PC-3 (cell line): ENCODE measurements around the gene POLR3E. TPM values are rescaled to one million over a fixed set of nuclear protein-coding genes. Genes with fewer than 3 reads are reported as not detected.
"Not testable (repeated sequence)": the region's sequence is repeated elsewhere in the genome, so short reads cannot be mapped to it uniquely, and the experiment has no call there.

Source experiments
- ATAC-seq: fragments of 200-7000 bp; cut with Tn5 transposase; 2 replicates; pipeline ENCODE4 v1.9.1; 2020; ENCODE audit warnings: mild to moderate bottlenecking, moderate library complexity
- BruUV-seq: library from RNA; stranded (reverse); fragments of 400-500 nt; replicated peaks from 2 replicates; lab custom pipeline; 2021; lab: Mats Ljungman, UMichigan
- CTCF ChIA-PET: fragments of 300-600 bp; sonication (Branson Sonifier 250); formaldehyde crosslinking; loops from one replicate; lab custom pipeline; 2022; ENCODE audit warnings: antibody characterized with exemption; lab: Charles Lee
- POLR2A ChIA-PET: fragments of 300-600 bp; sonication (Branson Sonifier 250); formaldehyde crosslinking; loops from one replicate; lab custom pipeline; 2022; ENCODE audit warnings: antibody characterized with exemption; ENCODE audit not compliant: unreplicated experiment; lab: Charles Lee
- DNase-seq: peaks from one replicate; pipeline ENCODE4 v3.0.0-alpha.2; 2015
- H2AFZ ChIP-seq: fragments of 300-600 bp; sonication (generic); 2 replicates; pipeline ENCODE4 v1.6.0; 2016; ENCODE audit warnings: antibody characterized with exemption, low read length
- H3F3A ChIP-seq: fragments of 300-600 bp; sonication (generic); one replicate; pipeline ENCODE4 v1.6.0; 2017; ENCODE audit warnings: antibody characterized with exemption, low read length, control low read depth, mild to moderate bottlenecking; ENCODE audit not compliant: unreplicated experiment
- H3K27ac ChIP-seq: fragments of 300-600 bp; sonication (generic); 2 replicates; pipeline ENCODE4 v1.5.1; 2016; ENCODE audit warnings: mild to moderate bottlenecking, low read length
- H3K27me3 ChIP-seq: fragments of 300-600 bp; sonication (generic); 2 replicates; pipeline ENCODE4 v1.6.1; 2016; ENCODE audit warnings: low read length, mixed read lengths
- H3K36me3 ChIP-seq: fragments of 300-600 bp; sonication (generic); 2 replicates; pipeline ENCODE4 v1.6.1; 2016; ENCODE audit warnings: low read depth, mixed run types, low read length, mixed read lengths
- H3K4me1 ChIP-seq: fragments of 300-600 bp; sonication (generic); 2 replicates; pipeline ENCODE4 v1.5.1; 2016; ENCODE audit warnings: low read length; ENCODE audit not compliant: insufficient read depth
- H3K4me2 ChIP-seq: fragments of 300-600 bp; sonication (generic); 2 replicates; pipeline ENCODE4 v1.6.0; 2016; ENCODE audit warnings: low read length
- H3K4me3 ChIP-seq: fragments of 300-600 bp; sonication (generic); 2 replicates; pipeline ENCODE4 v1.5.1; 2016; ENCODE audit warnings: mild to moderate bottlenecking, low read length, mixed read lengths
- H3K79me2 ChIP-seq: fragments of 300-600 bp; sonication (generic); 2 replicates; pipeline ENCODE4 v1.6.1; 2017; ENCODE audit warnings: low read length, mixed read lengths
- H3K9ac ChIP-seq: fragments of 300-600 bp; sonication (generic); 2 replicates; pipeline ENCODE4 v1.6.0; 2016; ENCODE audit warnings: mild to moderate bottlenecking, low read length
- H3K9me2 ChIP-seq: fragments of 300-600 bp; sonication (generic); replicated peaks from 2 replicates; pipeline ENCODE4 v1.6.1; 2016; ENCODE audit warnings: mixed run types, low read length, mixed read lengths
- H3K9me3 ChIP-seq: fragments of 300-600 bp; sonication (generic); 2 replicates; pipeline ENCODE4 v1.6.1; 2016; ENCODE audit warnings: low read length, mixed read lengths
- H4K20me1 ChIP-seq: fragments of 300-600 bp; sonication (generic); 2 replicates; pipeline ENCODE4 v1.6.1; 2016; ENCODE audit warnings: low read length, mixed read lengths
- EZH2 ChIP-seq: fragments of 300-600 bp; sonication (generic); IDR thresholded peaks from one replicate; pipeline ENCODE4 v1.6.1; 2017; ENCODE audit warnings: antibody characterized with exemption, mild to moderate bottlenecking, low read length; ENCODE audit not compliant: unreplicated experiment
- EZH2phosphoT487 ChIP-seq: fragments of 300-600 bp; sonication (generic); IDR thresholded peaks from 2 replicates; pipeline ENCODE4 v1.6.1; 2018; ENCODE audit warnings: mild to moderate bottlenecking, antibody characterized with exemption, low read length, borderline replicate concordance
- intact Hi-C: fragments of 100-400 bp; cut with micrococcal nuclease; formaldehyde crosslinking; loops from 2 replicates; pipeline ENCODE4 v1.9.0; 2023
- total RNA-seq: library from RNA; depleted of rRNA; stranded (reverse); fragments of >200 nt; gene quantifications from 2 replicates; pipeline ENCODE4 v1.2.3, GENCODE V29; 2014
- TF ChIP-seq, protein P1 (sequence below): fragments of 300-600 bp; sonication (generic); conservative IDR thresholded peaks from 2 replicates; pipeline ENCODE4 v1.5.1; 2017; ENCODE audit warnings: antibody characterized with exemption, low read depth, mild to moderate bottlenecking, low read length

POLR3E gene
- total RNA-seq, 1 experiment from 2014 or later, result 48.8 TPM

DNA sequence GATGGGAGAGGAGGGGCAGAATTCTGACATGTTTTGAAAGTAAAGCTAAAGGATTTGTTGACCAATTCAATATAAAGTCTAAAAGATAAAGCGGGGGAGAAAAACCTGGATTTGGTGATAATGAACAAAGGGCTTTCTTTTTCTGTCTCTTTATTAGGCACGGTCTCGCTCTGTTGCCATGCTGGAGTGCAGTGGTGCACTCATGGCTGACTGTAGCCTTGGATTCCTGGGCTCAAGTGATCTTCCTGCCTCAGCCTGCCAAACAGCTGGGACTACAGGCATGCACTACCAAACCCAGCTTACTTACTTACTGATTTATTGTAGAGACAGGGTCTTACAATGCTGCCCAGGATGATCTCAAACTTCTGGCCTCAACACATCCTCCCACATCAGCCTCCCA, 69.7 kb downstream of the POLR3E start:
- H2AFZ ChIP-seq, result no peak overlapping the region

DNA sequence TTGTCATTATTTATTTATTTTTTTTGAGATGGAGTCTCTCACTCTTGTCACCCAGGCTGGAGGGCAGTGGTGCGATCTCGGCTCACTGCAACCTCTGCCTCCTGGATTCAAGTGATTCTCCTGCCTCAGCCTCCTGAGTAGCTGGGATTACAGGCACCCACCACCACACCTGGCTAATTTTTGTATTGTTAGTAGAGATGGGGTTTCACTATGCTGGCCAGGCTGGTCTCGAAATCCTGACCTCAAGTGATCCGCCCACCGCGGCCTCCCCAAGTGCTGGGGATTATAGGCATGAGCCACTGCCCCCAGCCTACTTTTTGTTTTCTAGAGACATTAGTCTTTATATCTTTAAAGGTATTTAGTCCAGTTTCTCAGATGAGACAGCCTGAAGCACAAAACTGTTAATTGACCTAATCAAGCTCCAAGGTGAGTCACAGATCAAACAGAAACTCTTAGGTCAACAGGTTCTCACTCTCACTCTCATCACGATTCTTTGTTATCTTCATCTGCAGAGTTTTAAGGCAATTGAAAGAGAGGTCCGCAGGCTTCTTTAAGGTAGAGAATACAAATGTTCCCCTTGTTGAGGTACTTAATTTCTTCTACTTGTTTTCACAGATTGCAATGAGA, 71.1 kb downstream of the POLR3E start:
- H3K4me2 ChIP-seq, H3K9me3 ChIP-seq, H3K36me3 ChIP-seq, H3K27ac ChIP-seq, H3K9ac ChIP-seq, BruUV-seq, CTCF ChIA-PET, POLR2A ChIA-PET, H3K4me3 ChIP-seq, H3K9me2 ChIP-seq, intact Hi-C loops, H3F3A ChIP-seq, DNase-seq, H3K27me3 ChIP-seq, ATAC-seq, H2AFZ ChIP-seq: not testable (repeated sequence)
- H4K20me1 ChIP-seq, result peaks cover 19% of the 10 kb centered on the region
- H3K4me1 ChIP-seq, result peaks cover 39% of the 10 kb centered on the region
- peaks cover 86% of the 10 kb centered on the region for H3K79me2 ChIP-seq

More for the DNA sequence above, 69.7 kb downstream of the POLR3E start:
- ATAC-seq (no peak), DNase-seq (no peak)
- intact Hi-C loops, result no loop called here
- no peaks in the 10 kb centered on the region for H3K9me3 ChIP-seq
- peaks cover 3% of the 10 kb centered on the region for H3F3A ChIP-seq
- peaks cover 10% of the 10 kb centered on the region; the same call in 1 of the 2 replicates for H4K20me1 ChIP-seq
- H3K4me3 ChIP-seq, result no peak overlapping the region
- CTCF ChIA-PET, result no interaction called here
- no peak overlapping the region for H3K9ac ChIP-seq
- no peaks in the 10 kb centered on the region for H3K9me2 ChIP-seq
- H3K27me3 ChIP-seq, result no peaks in the 10 kb centered on the region
- no peak overlapping the region for H3K27ac ChIP-seq
- no peak overlapping the region for H3K4me2 ChIP-seq
- peaks cover 15% of the 10 kb centered on the region for H3K36me3 ChIP-seq
- BruUV-seq, result no TSS peak
- H3K4me1 ChIP-seq, result peaks cover 32% of the 10 kb centered on the region
- POLR2A ChIA-PET, result no interaction called here
- H3K79me2 ChIP-seq, result peaks cover 73% of the 10 kb centered on the region
- no peak for TF ChIP-seq EZH2
- no peak for TF ChIP-seq EZH2phosphoT487
- TF ChIP-seq, protein P1, sequence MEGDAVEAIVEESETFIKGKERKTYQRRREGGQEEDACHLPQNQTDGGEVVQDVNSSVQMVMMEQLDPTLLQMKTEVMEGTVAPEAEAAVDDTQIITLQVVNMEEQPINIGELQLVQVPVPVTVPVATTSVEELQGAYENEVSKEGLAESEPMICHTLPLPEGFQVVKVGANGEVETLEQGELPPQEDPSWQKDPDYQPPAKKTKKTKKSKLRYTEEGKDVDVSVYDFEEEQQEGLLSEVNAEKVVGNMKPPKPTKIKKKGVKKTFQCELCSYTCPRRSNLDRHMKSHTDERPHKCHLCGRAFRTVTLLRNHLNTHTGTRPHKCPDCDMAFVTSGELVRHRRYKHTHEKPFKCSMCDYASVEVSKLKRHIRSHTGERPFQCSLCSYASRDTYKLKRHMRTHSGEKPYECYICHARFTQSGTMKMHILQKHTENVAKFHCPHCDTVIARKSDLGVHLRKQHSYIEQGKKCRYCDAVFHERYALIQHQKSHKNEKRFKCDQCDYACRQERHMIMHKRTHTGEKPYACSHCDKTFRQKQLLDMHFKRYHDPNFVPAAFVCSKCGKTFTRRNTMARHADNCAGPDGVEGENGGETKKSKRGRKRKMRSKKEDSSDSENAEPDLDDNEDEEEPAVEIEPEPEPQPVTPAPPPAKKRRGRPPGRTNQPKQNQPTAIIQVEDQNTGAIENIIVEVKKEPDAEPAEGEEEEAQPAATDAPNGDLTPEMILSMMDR, result no peak

DNA sequence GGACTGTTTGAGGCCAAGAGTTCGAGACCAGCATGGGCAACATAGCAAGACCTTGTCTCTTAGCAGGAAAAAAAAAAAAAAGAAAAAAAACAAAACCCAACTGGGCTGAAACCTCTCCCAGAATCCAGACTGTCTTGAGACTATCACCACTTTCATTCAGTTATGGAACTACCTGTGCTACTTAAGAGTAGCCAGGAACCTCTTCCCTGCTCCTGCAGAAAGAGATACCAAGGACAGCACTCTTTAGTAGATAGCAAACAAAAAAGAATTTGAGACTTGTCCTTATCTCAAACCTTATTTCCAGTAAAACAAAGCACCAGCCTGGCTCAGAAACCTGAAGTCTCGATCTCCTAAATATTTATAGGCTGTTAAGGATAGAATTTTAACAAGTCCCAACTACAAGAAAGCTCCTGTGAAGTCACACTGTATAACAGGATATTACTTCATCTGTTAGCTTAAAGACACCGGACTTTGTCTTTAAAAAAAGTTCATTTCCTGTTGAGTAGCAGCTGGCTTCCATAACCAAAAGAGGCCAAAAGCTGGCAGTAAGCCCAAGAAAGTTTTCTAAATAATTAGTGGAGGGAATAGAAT, 72.1 kb downstream of the POLR3E start:
- no peak overlapping the region for H3K27ac ChIP-seq
- peaks cover 3% of the 10 kb centered on the region for H3F3A ChIP-seq
- H3K4me2 ChIP-seq, result no peak overlapping the region
- ChIA-PET CTCF (interaction anchor here (0.5 kb wide), 1 partner anchor 50 kb away, joined by 3 read pairs; no protein-coding TSS in a partner anchor), POLR2A (no interaction called here)
- no TSS peak for BruUV-seq
- H3K79me2 ChIP-seq, result peaks cover 95% of the 10 kb centered on the region
- no peak for ATAC-seq
- no peaks in the 10 kb centered on the region for H3K9me2 ChIP-seq
- H2AFZ ChIP-seq, result no peak overlapping the region
- peaks cover 39% of the 10 kb centered on the region for H3K4me1 ChIP-seq
- TF ChIP-seq EZH2 (no peak), EZH2phosphoT487 (no peak)
- TF ChIP-seq, protein P1, result no peak
- H3K27me3 ChIP-seq, result no peaks in the 10 kb centered on the region
- H3K9ac ChIP-seq, result no peak overlapping the region
- no peak overlapping the region for H3K4me3 ChIP-seq
- intact Hi-C loops, result no loop called here
- no peaks in the 10 kb centered on the region for H3K36me3 ChIP-seq
- no peaks in the 10 kb centered on the region for H3K9me3 ChIP-seq
- peaks cover 22% of the 10 kb centered on the region for H4K20me1 ChIP-seq
- peak; percentile 15 for DNase-seq
